ENCODE data around the gene ENO4.

The ENO4 gene

GRCh38 chr10:116909307-116909706 is 60.0 kb downstream of the ENO4 start:
- H3K79me2 ChIP-seq (ENCODE audit: control insufficient read depth, insufficient read depth, low read length), result no peaks in the 10 kb centered on the region
- no peak overlapping the region for H3K4me2 ChIP-seq (ENCODE audit: low read length)
- H4K8ac ChIP-seq (ENCODE audit: low read depth, low read length), result no peak overlapping the region
- H3K56ac ChIP-seq (ENCODE audit: low read length), result no peak overlapping the region
- H2BK120ac ChIP-seq (ENCODE audit: low read depth, low read length), result no peak overlapping the region
- H3K36me3 ChIP-seq (ENCODE audit: control insufficient read depth, insufficient read depth, low read length), result no peaks in the 10 kb centered on the region
- H2BK5ac ChIP-seq (ENCODE audit: low read length), result no peak overlapping the region
- H2AK5ac ChIP-seq (ENCODE audit: low read length), result no peak overlapping the region
- H3K18ac ChIP-seq (ENCODE audit: low read length), result no peak overlapping the region
- DNase-seq, result no peak
- no peaks in the 10 kb centered on the region for H3K4me1 ChIP-seq (ENCODE audit: control insufficient read depth, low read depth, low read length)
- no peak overlapping the region for H3K27ac ChIP-seq (ENCODE audit: low read depth, low read length)
- H3K27me3 ChIP-seq (ENCODE audit: insufficient read depth, low read length, poor library complexity), result no peaks in the 10 kb centered on the region
- no peak overlapping the region for H4K5ac ChIP-seq (ENCODE audit: low read length)
- no peak overlapping the region for H3K4me3 ChIP-seq (ENCODE audit: low read length)
- no peak overlapping the region for H3K9ac ChIP-seq (ENCODE audit: low read length)
- no peaks in the 10 kb centered on the region for H3K79me1 ChIP-seq (ENCODE audit: low read length)
- WGBS (ENCODE audit: extremely low coverage, insufficient coverage, low lambda C conversion rate), result no CpG with 5 or more reads among the region's 1 CpG
- H2BK15ac ChIP-seq (replicated peaks; ENCODE audit: low read depth), result no peak overlapping the region
- no peak overlapping the region for H3K23ac ChIP-seq (ENCODE audit: low read length)
- H3K4ac ChIP-seq (ENCODE audit: low read depth, low read length), result no peak overlapping the region

GRCh38 chr10:116910910-116911309 is 61.6 kb downstream of the ENO4 start:
- no peak overlapping the region for H3K23ac ChIP-seq (ENCODE audit: low read length)
- H3K36me3 ChIP-seq (ENCODE audit: control insufficient read depth, insufficient read depth, low read length), result no peaks in the 10 kb centered on the region
- no peak overlapping the region for H3K4me3 ChIP-seq (ENCODE audit: low read length)
- H2BK5ac ChIP-seq (ENCODE audit: low read length), result no peak overlapping the region
- H4K5ac ChIP-seq (ENCODE audit: low read length), result no peak overlapping the region
- H3K27me3 ChIP-seq (ENCODE audit: insufficient read depth, low read length, poor library complexity), result no peaks in the 10 kb centered on the region
- H3K4ac ChIP-seq (ENCODE audit: low read depth, low read length), result no peak overlapping the region
- DNase-seq, result no peak
- H4K8ac ChIP-seq (ENCODE audit: low read depth, low read length), result no peak overlapping the region
- H3K4me2 ChIP-seq (ENCODE audit: low read length), result no peak overlapping the region
- H3K4me1 ChIP-seq (ENCODE audit: control insufficient read depth, low read depth, low read length), result no peaks in the 10 kb centered on the region
- no peak overlapping the region for H3K9ac ChIP-seq (ENCODE audit: low read length)
- no peak overlapping the region for H2AK5ac ChIP-seq (ENCODE audit: low read length)
- no peak overlapping the region for H2BK120ac ChIP-seq (ENCODE audit: low read depth, low read length)
- no peak overlapping the region for H3K27ac ChIP-seq (ENCODE audit: low read depth, low read length)
- no peak overlapping the region for H3K18ac ChIP-seq (ENCODE audit: low read length)
- H2BK15ac ChIP-seq (replicated peaks; ENCODE audit: low read depth), result no peak overlapping the region
- no peaks in the 10 kb centered on the region for H3K79me1 ChIP-seq (ENCODE audit: low read length)
- no peak overlapping the region for H3K56ac ChIP-seq (ENCODE audit: low read length)
- H3K79me2 ChIP-seq (ENCODE audit: control insufficient read depth, insufficient read depth, low read length), result no peaks in the 10 kb centered on the region
- no CpG with 5 or more reads among the region's 3 CpGs for WGBS (ENCODE audit: extremely low coverage, insufficient coverage, low lambda C conversion rate)

- Histone ChIP-seq H2AK5ac (ENCODE audit: low read length) (no peak overlapping the region), H3K18ac (ENCODE audit: low read length) (no peak overlapping the region), H3K4me3 (ENCODE audit: low read length) (no peak overlapping the region), H3K27me3 (ENCODE audit: insufficient read depth, low read length, poor library complexity) (no peaks in the 10 kb centered on the region), H4K5ac (ENCODE audit: low read length) (no peak overlapping the region), H3K27ac (ENCODE audit: low read depth, low read length) (no peak overlapping the region), H4K8ac (ENCODE audit: low read depth, low read length) (no peak overlapping the region), H2BK15ac (replicated peaks; ENCODE audit: low read depth) (no peak overlapping the region), H3K23ac (ENCODE audit: low read length) (no peak overlapping the region), H3K36me3 (ENCODE audit: control insufficient read depth, insufficient read depth, low read length) (no peaks in the 10 kb centered on the region), H2BK120ac (ENCODE audit: low read depth, low read length) (no peak overlapping the region), H3K4ac (ENCODE audit: low read depth, low read length) (no peak overlapping the region), H3K4me2 (ENCODE audit: low read length) (no peak overlapping the region), H2BK5ac (ENCODE audit: low read length) (no peak overlapping the region), H3K9ac (ENCODE audit: low read length) (no peak overlapping the region), H3K56ac (ENCODE audit: low read length) (no peak overlapping the region), H3K79me1 (ENCODE audit: low read length) (no peaks in the 10 kb centered on the region), H3K4me1 (ENCODE audit: control insufficient read depth, low read depth, low read length) (no peaks in the 10 kb centered on the region), H3K79me2 (ENCODE audit: control insufficient read depth, insufficient read depth, low read length) (no peaks in the 10 kb centered on the region)
- no peak for DNase-seq
- WGBS (ENCODE audit: extremely low coverage, insufficient coverage, low lambda C conversion rate), result no CpG with 5 or more reads among the region's 1 CpG
These were observed 62.9 kb downstream of the ENO4 start for GRCh38 chr10:116912162-116912561.

- no CpG with 5 or more reads among the region's 1 CpG for WGBS (ENCODE audit: extremely low coverage, insufficient coverage, low lambda C conversion rate)
- no peak for DNase-seq
- no peaks in the 10 kb centered on the region for H3K4me1 ChIP-seq (ENCODE audit: control insufficient read depth, low read depth, low read length)
- H3K4ac ChIP-seq (ENCODE audit: low read depth, low read length), result no peak overlapping the region
- no peaks in the 10 kb centered on the region for H3K79me1 ChIP-seq (ENCODE audit: low read length)
- no peak overlapping the region for H3K27ac ChIP-seq (ENCODE audit: low read depth, low read length)
- no peak overlapping the region for H2AK5ac ChIP-seq (ENCODE audit: low read length)
- no peak overlapping the region for H3K56ac ChIP-seq (ENCODE audit: low read length)
- H3K23ac ChIP-seq (ENCODE audit: low read length), result no peak overlapping the region
- no peaks in the 10 kb centered on the region for H3K36me3 ChIP-seq (ENCODE audit: control insufficient read depth, insufficient read depth, low read length)
- H3K27me3 ChIP-seq (ENCODE audit: insufficient read depth, low read length, poor library complexity), result no peaks in the 10 kb centered on the region
- no peak overlapping the region for H2BK120ac ChIP-seq (ENCODE audit: low read depth, low read length)
- H4K5ac ChIP-seq (ENCODE audit: low read length), result no peak overlapping the region
- H4K8ac ChIP-seq (ENCODE audit: low read depth, low read length), result no peak overlapping the region
- H3K4me3 ChIP-seq (ENCODE audit: low read length), result no peak overlapping the region
- no peak overlapping the region for H2BK5ac ChIP-seq (ENCODE audit: low read length)
- H3K9ac ChIP-seq (ENCODE audit: low read length), result no peak overlapping the region
- no peak overlapping the region for H3K18ac ChIP-seq (ENCODE audit: low read length)
- H3K79me2 ChIP-seq (ENCODE audit: control insufficient read depth, insufficient read depth, low read length), result no peaks in the 10 kb centered on the region
- no peak overlapping the region for H3K4me2 ChIP-seq (ENCODE audit: low read length)
- H2BK15ac ChIP-seq (replicated peaks; ENCODE audit: low read depth), result no peak overlapping the region
These were observed 64.4 kb downstream of the ENO4 start for GRCh38 chr10:116913695-116914094.

- no peak for DNase-seq
- H2BK5ac ChIP-seq (ENCODE audit: low read length), result no peak overlapping the region
- no peak overlapping the region for H3K9ac ChIP-seq (ENCODE audit: low read length)
- H3K79me2 ChIP-seq (ENCODE audit: control insufficient read depth, insufficient read depth, low read length), result no peaks in the 10 kb centered on the region
- H2AK5ac ChIP-seq (ENCODE audit: low read length), result no peak overlapping the region
- H3K79me1 ChIP-seq (ENCODE audit: low read length), result no peaks in the 10 kb centered on the region
- no peaks in the 10 kb centered on the region for H3K27me3 ChIP-seq (ENCODE audit: insufficient read depth, low read length, poor library complexity)
- no peak overlapping the region for H3K4me2 ChIP-seq (ENCODE audit: low read length)
- H3K56ac ChIP-seq (ENCODE audit: low read length), result no peak overlapping the region
- no peaks in the 10 kb centered on the region for H3K36me3 ChIP-seq (ENCODE audit: control insufficient read depth, insufficient read depth, low read length)
- H2BK15ac ChIP-seq (replicated peaks; ENCODE audit: low read depth), result no peak overlapping the region
- H3K4me1 ChIP-seq (ENCODE audit: control insufficient read depth, low read depth, low read length), result no peaks in the 10 kb centered on the region
- no peak overlapping the region for H3K18ac ChIP-seq (ENCODE audit: low read length)
- H3K4ac ChIP-seq (ENCODE audit: low read depth, low read length), result no peak overlapping the region
- H3K4me3 ChIP-seq (ENCODE audit: low read length), result no peak overlapping the region
- no peak overlapping the region for H4K5ac ChIP-seq (ENCODE audit: low read length)
- no peak overlapping the region for H3K27ac ChIP-seq (ENCODE audit: low read depth, low read length)
- H3K23ac ChIP-seq (ENCODE audit: low read length), result no peak overlapping the region
- WGBS (ENCODE audit: extremely low coverage, insufficient coverage, low lambda C conversion rate), result no CpG with 5 or more reads among the region's 2 CpGs
- no peak overlapping the region for H2BK120ac ChIP-seq (ENCODE audit: low read depth, low read length)
- no peak overlapping the region for H4K8ac ChIP-seq (ENCODE audit: low read depth, low read length)
These were observed 66.0 kb downstream of the ENO4 start for GRCh38 chr10:116915340-116915739.

- Histone ChIP-seq H2BK5ac (ENCODE audit: low read length) (no peak overlapping the region), H3K27me3 (ENCODE audit: insufficient read depth, low read length, poor library complexity) (no peaks in the 10 kb centered on the region), H3K27ac (ENCODE audit: low read depth, low read length) (no peak overlapping the region), H3K4me1 (ENCODE audit: control insufficient read depth, low read depth, low read length) (no peaks in the 10 kb centered on the region), H4K8ac (ENCODE audit: low read depth, low read length) (no peak overlapping the region), H3K9ac (ENCODE audit: low read length) (no peak overlapping the region), H3K4me2 (ENCODE audit: low read length) (no peak overlapping the region), H3K79me2 (ENCODE audit: control insufficient read depth, insufficient read depth, low read length) (no peaks in the 10 kb centered on the region), H3K56ac (ENCODE audit: low read length) (no peak overlapping the region), H3K23ac (ENCODE audit: low read length) (no peak overlapping the region), H3K36me3 (ENCODE audit: control insufficient read depth, insufficient read depth, low read length) (no peaks in the 10 kb centered on the region), H3K18ac (ENCODE audit: low read length) (no peak overlapping the region), H3K4me3 (ENCODE audit: low read length) (no peak overlapping the region), H2BK15ac (replicated peaks; ENCODE audit: low read depth) (no peak overlapping the region), H3K79me1 (ENCODE audit: low read length) (no peaks in the 10 kb centered on the region), H2AK5ac (ENCODE audit: low read length) (no peak overlapping the region), H4K5ac (ENCODE audit: low read length) (no peak overlapping the region), H3K4ac (ENCODE audit: low read depth, low read length) (no peak overlapping the region), H2BK120ac (ENCODE audit: low read depth, low read length) (no peak overlapping the region)
- WGBS (ENCODE audit: extremely low coverage, insufficient coverage, low lambda C conversion rate), result no CpG with 5 or more reads among the region's 3 CpGs
- no peak for DNase-seq
These were observed 68.2 kb downstream of the ENO4 start for GRCh38 chr10:116917481-116917880.
